Endodermal cell (in vitro differentiated cells): ENCODE results near the gene EFNA3. TPM values are rescaled to one million over a fixed set of nuclear protein-coding genes. Genes with fewer than 3 reads are reported as not detected.

ENCODE experiments used
- DNase-seq: peaks from one replicate; pipeline ENCODE4 v3.0.0-alpha.2; 2017
- H3K27ac ChIP-seq: 2 replicates; pipeline ENCODE4 v1.5.1; 2013; ENCODE audit warnings: mild to moderate bottlenecking, low read depth, low read length, moderate library complexity
- H3K27me3 ChIP-seq: 2 replicates; pipeline ENCODE4 v1.6.1; 2013; ENCODE audit warnings: mild to moderate bottlenecking, low read length, moderate library complexity; ENCODE audit not compliant: insufficient read depth, control insufficient read depth, poor library complexity, severe bottlenecking
- H3K36me3 ChIP-seq: 2 replicates; pipeline ENCODE4 v1.7.0; 2013; ENCODE audit warnings: mild to moderate bottlenecking, low read length, moderate library complexity; ENCODE audit not compliant: control insufficient read depth, insufficient read depth
- H3K4me1 ChIP-seq: one replicate; pipeline ENCODE4 v1.7.0; 2013; ENCODE audit warnings: low read length; ENCODE audit not compliant: control insufficient read depth, insufficient read depth
- H3K4me3 ChIP-seq: 2 replicates; pipeline ENCODE4 v1.5.1; 2013; ENCODE audit warnings: mild to moderate bottlenecking, low read length, moderate library complexity
- H3K9ac ChIP-seq: 2 replicates; pipeline ENCODE4 v1.6.1; 2013; ENCODE audit warnings: mild to moderate bottlenecking, low read length, moderate library complexity; ENCODE audit not compliant: poor library complexity, severe bottlenecking; ENCODE audit errors: extremely low read depth
- H3K9me3 ChIP-seq: 2 replicates; pipeline ENCODE4 v1.6.1; 2013; ENCODE audit warnings: mild to moderate bottlenecking, low read length, moderate library complexity; ENCODE audit not compliant: control insufficient read depth
- H3K27ac Mint-ChIP-seq: 2 replicates; pipeline ENCODE4 v1.8.0; 2020; ENCODE audit warnings: mixed read lengths
- H3K27me3 Mint-ChIP-seq: 2 replicates; pipeline ENCODE4 v1.8.0; 2021; ENCODE audit warnings: mild to moderate bottlenecking, mixed read lengths; ENCODE audit not compliant: insufficient read depth
- H3K36me3 Mint-ChIP-seq: 2 replicates; pipeline ENCODE4 v1.8.0; 2020; ENCODE audit warnings: low read depth, mixed read lengths
- H3K4me1 Mint-ChIP-seq: 2 replicates; pipeline ENCODE4 v1.8.0; 2020; ENCODE audit warnings: mixed read lengths
- H3K4me3 Mint-ChIP-seq: 2 replicates; pipeline ENCODE4 v1.8.0; 2020; ENCODE audit warnings: mild to moderate bottlenecking, moderate library complexity, mixed read lengths
- H3K9me3 Mint-ChIP-seq: 2 replicates; pipeline ENCODE4 v1.8.0; 2020; ENCODE audit warnings: mild to moderate bottlenecking, mixed read lengths
- WGBS, 2 experiments: methylation state at CpG; one replicate each; pipeline versions ENCODE4 v1.1.5 to v1.1.7; 2013; ENCODE audit warnings: missing lambda C conversion rate in 2 of 2, mixed read lengths in 1 of 2; ENCODE audit not compliant: insufficient coverage in 1 of 2, insufficient read length in 1 of 2; 5-methylcytosine and 5-hydroxymethylcytosine counted together
- total RNA-seq, 2 donors: library from RNA; stranded (reverse); fragmentation: NEBNext Ultra II Directional in 1 of 2; extraction: Animal tissue kit (Norgen Biotek cat#: 25700) in 1 of 2; gene quantifications; 2 replicates in 1 of 2; 3 replicates in 1 of 2; pipeline ENCODE4 v1.2.1, GENCODE V29; 2021
- TF ChIP-seq, protein P1 (sequence below): fragments of 200-600 bp; sonication (generic); conservative IDR thresholded peaks from 2 replicates; pipeline ENCODE4 v1.5.0; 2021; ENCODE audit warnings: antibody characterized with exemption, mild to moderate bottlenecking

The EFNA3 gene
- total RNA-seq, 2 donors from 2014 or later, result 3.1 to 6.0 TPM

GRCh38 chr1:155039308-155039669, 39.3 kb upstream of the EFNA3 start:
- Mint-ChIP-seq H3K9me3 (no peaks in the 10 kb centered on the region), H3K27me3 (peaks cover 17% of the 10 kb centered on the region), H3K36me3 (no peaks in the 10 kb centered on the region), H3K27ac (no peak overlapping the region), H3K4me1 (peaks cover 3% of the 10 kb centered on the region), H3K4me3 (no peak overlapping the region)
- Histone ChIP-seq H3K9me3 (no peaks in the 10 kb centered on the region), H3K27ac (no peak overlapping the region), H3K27me3 (no peaks in the 10 kb centered on the region), H3K36me3 (no peaks in the 10 kb centered on the region), H3K4me1 (no peaks in the 10 kb centered on the region), H3K4me3 (no peak overlapping the region), H3K9ac (no peak overlapping the region)
- DNase-seq, result no peak
- TF ChIP-seq, protein P1, sequence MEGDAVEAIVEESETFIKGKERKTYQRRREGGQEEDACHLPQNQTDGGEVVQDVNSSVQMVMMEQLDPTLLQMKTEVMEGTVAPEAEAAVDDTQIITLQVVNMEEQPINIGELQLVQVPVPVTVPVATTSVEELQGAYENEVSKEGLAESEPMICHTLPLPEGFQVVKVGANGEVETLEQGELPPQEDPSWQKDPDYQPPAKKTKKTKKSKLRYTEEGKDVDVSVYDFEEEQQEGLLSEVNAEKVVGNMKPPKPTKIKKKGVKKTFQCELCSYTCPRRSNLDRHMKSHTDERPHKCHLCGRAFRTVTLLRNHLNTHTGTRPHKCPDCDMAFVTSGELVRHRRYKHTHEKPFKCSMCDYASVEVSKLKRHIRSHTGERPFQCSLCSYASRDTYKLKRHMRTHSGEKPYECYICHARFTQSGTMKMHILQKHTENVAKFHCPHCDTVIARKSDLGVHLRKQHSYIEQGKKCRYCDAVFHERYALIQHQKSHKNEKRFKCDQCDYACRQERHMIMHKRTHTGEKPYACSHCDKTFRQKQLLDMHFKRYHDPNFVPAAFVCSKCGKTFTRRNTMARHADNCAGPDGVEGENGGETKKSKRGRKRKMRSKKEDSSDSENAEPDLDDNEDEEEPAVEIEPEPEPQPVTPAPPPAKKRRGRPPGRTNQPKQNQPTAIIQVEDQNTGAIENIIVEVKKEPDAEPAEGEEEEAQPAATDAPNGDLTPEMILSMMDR, result no peak
- 81 to 83% methylated on average over 2 to 4 of the region's 4 CpGs for WGBS, 2 experiments

GRCh38 chr1:155040358-155041093, 38.1 kb upstream of the EFNA3 start:
- H3K36me3 Mint-ChIP-seq, result no peaks in the 10 kb centered on the region
- Histone ChIP-seq H3K9me3 (no peaks in the 10 kb centered on the region), H3K36me3 (no peaks in the 10 kb centered on the region), H3K4me1 (no peaks in the 10 kb centered on the region), H3K4me3 (no peak overlapping the region), H3K9ac (no peak overlapping the region), H3K27me3 (no peaks in the 10 kb centered on the region), H3K27ac (no peak overlapping the region)
- H3K27me3 Mint-ChIP-seq, result peaks cover 19% of the 10 kb centered on the region
- no peak overlapping the region for H3K27ac Mint-ChIP-seq
- no peaks in the 10 kb centered on the region for H3K9me3 Mint-ChIP-seq
- DNase-seq, result no peak
- TF ChIP-seq, protein P1, result no peak
- WGBS, 2 experiments, result 93 to 96% methylated on average over 14 of the region's 14 CpGs
- no peak overlapping the region for H3K4me3 Mint-ChIP-seq
- peaks cover 8% of the 10 kb centered on the region for H3K4me1 Mint-ChIP-seq

GRCh38 chr1:155042789-155043188, 35.8 kb upstream of the EFNA3 start:
- TF ChIP-seq, protein P1, result no peak
- no peak overlapping the region for H3K4me3 Mint-ChIP-seq
- H3K36me3 Mint-ChIP-seq, result no peaks in the 10 kb centered on the region
- peaks cover 19% of the 10 kb centered on the region for H3K27me3 Mint-ChIP-seq
- no peak for DNase-seq
- H3K27ac Mint-ChIP-seq, result no peak overlapping the region
- peaks cover 8% of the 10 kb centered on the region for H3K4me1 Mint-ChIP-seq
- H3K9me3 ChIP-seq, result no peaks in the 10 kb centered on the region
- H3K4me3 ChIP-seq, result no peak overlapping the region
- no peaks in the 10 kb centered on the region for H3K4me1 ChIP-seq
- no peaks in the 10 kb centered on the region for H3K36me3 ChIP-seq
- no peaks in the 10 kb centered on the region for H3K27me3 ChIP-seq
- H3K9me3 Mint-ChIP-seq, result no peaks in the 10 kb centered on the region
- 82 to 100% methylated on average over 2 to 5 of the region's 5 CpGs for WGBS, 2 experiments
- H3K27ac ChIP-seq, result no peak overlapping the region
- H3K9ac ChIP-seq, result no peak overlapping the region
